ENCODE measurements around the gene RAVER1. TPM values are rescaled to one million over a fixed set of nuclear protein-coding genes. Genes with fewer than 3 reads are reported as not detected.

Gene RAVER1
- total and polyA plus RNA-seq, 9 of the 15 experiments (the other 6 are each of a cell fraction or from before 2014, with no cell fraction given), result 0.06 to 113 (median 7.0) TPM

DNA sequence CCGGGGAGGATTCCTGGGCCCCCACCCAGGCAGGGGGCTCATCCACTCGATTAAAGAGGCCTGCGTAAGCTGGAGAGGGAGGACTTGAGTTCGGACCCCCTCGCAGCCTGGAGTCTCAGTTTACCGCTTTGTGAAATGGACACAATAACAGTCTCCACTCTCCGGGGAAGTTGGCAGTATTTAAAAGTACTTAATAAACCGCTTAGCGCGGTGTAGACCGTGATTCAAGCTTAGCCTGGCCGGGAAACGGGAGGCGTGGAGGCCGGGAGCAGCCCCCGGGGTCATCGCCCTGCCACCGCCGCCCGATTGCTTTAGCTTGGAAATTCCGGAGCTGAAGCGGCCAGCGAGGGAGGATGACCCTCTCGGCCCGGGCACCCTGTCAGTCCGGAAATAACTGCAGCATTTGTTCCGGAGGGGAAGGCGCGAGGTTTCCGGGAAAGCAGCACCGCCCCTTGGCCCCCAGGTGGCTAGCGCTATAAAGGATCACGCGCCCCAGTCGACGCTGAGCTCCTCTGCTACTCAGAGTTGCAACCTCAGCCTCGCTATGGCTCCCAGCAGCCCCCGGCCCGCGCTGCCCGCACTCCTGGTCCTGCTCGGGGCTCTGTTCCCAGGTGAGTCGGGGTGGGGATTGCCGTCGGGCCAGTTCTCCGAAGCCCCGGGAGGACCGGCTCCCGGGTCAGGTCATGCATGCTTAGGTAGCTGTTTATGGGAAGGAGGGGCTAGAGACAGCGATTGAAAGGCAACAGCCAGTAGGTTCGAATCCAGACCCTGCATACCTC is 62.5 kb downstream of the RAVER1 start, which contains the start of gene ICAM1 (continued):
- no peak; the same call in 1 of the 2 replicates for TF ChIP-seq FOXP4 (CRISPR knock-in tag; IDR thresholded peaks at IDR 0.05; ENCODE audit: borderline replicate concordance)
- peak; percentile 89; the same call in 1 of the 2 replicates for TF ChIP-seq POLR2H (tag; IDR thresholded peaks at IDR 0.05; ENCODE audit: low read depth)
- TF ChIP-seq, protein P1, sequence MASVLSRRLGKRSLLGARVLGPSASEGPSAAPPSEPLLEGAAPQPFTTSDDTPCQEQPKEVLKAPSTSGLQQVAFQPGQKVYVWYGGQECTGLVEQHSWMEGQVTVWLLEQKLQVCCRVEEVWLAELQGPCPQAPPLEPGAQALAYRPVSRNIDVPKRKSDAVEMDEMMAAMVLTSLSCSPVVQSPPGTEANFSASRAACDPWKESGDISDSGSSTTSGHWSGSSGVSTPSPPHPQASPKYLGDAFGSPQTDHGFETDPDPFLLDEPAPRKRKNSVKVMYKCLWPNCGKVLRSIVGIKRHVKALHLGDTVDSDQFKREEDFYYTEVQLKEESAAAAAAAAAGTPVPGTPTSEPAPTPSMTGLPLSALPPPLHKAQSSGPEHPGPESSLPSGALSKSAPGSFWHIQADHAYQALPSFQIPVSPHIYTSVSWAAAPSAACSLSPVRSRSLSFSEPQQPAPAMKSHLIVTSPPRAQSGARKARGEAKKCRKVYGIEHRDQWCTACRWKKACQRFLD (CRISPR knock-in tag; IDR thresholded peaks at IDR 0.05), result peak; percentile 67; the same call in 1 of the 2 replicates
- no peak for TF ChIP-seq HNRNPL (IDR thresholded peaks at IDR 0.05; ENCODE audit: low read depth, low read length)
- TF ChIP-seq TCF7 (IDR thresholded peaks at IDR 0.05; ENCODE audit: borderline replicate concordance), result no peak
- TF ChIP-seq DMBX1 (CRISPR knock-in tag; IDR thresholded peaks at IDR 0.05; ENCODE audit: borderline replicate concordance), result peak; percentile 6; the same call in 1 of the 2 replicates
- no peak for TF ChIP-seq RUNX1 (IDR thresholded peaks at IDR 0.05; ENCODE audit: low read depth)
- peak; percentile 87; the same call in 1 of the 2 replicates for TF ChIP-seq HDAC2 (IDR thresholded peaks at IDR 0.05)
- no peak for TF ChIP-seq XRCC3 (IDR thresholded peaks at IDR 0.05)
- TF ChIP-seq LEF1 (IDR thresholded peaks at IDR 0.05), result no peak
- no peak for TF ChIP-seq HDAC6 (IDR thresholded peaks at IDR 0.05; ENCODE audit: low read depth, low read length)
- no peak for TF ChIP-seq ZNF324 (CRISPR knock-in tag; IDR thresholded peaks at IDR 0.05)
- TF ChIP-seq ZNF766 (CRISPR knock-in tag; conservative IDR thresholded peaks at IDR 0.05), result peak; percentile 53; the same call in 1 of the 2 replicates
- no peak for TF ChIP-seq NELFE (IDR thresholded peaks at IDR 0.05; ENCODE audit: insufficient read depth, insufficient read length)
- no peak for TF ChIP-seq ERF (CRISPR knock-in tag; IDR thresholded peaks at IDR 0.05)
- TF ChIP-seq RAD21 (CRISPR knock-in tag; conservative IDR thresholded peaks at IDR 0.05 in 1 of 2, IDR thresholded peaks at IDR 0.05 in 1 of 2), result peak in 1 of 2 experiments; percentile 23; a peak in 2 of 4 replicates
- no peak for TF ChIP-seq DNMT1 (IDR thresholded peaks at IDR 0.05)
- TF ChIP-seq DLX4 (CRISPR knock-in tag; IDR thresholded peaks at IDR 0.05), result no peak
- no peak for TF ChIP-seq ELF2 (CRISPR knock-in tag; IDR thresholded peaks at IDR 0.05)
- TF ChIP-seq KLF6 (CRISPR knock-in tag; IDR thresholded peaks at IDR 0.05; ENCODE audit: borderline replicate concordance), result peak; percentile 22; the same call in 1 of the 2 replicates
- TF ChIP-seq, protein P2, sequence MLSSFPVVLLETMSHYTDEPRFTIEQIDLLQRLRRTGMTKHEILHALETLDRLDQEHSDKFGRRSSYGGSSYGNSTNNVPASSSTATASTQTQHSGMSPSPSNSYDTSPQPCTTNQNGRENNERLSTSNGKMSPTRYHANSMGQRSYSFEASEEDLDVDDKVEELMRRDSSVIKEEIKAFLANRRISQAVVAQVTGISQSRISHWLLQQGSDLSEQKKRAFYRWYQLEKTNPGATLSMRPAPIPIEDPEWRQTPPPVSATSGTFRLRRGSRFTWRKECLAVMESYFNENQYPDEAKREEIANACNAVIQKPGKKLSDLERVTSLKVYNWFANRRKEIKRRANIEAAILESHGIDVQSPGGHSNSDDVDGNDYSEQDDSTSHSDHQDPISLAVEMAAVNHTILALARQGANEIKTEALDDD (IDR thresholded peaks at IDR 0.05), result no peak
- TF ChIP-seq SIX5 (IDR thresholded peaks at IDR 0.05; ENCODE audit: borderline replicate concordance in 1 of 2, insufficient read depth in 1 of 2, low read depth in 1 of 2, low read length in 2 of 2), result no peak

All from K562 (cell line).